Measurements from ENCODE around the gene ATP6V1D. TPM values are rescaled to one million over a fixed set of nuclear protein-coding genes. Genes with fewer than 3 reads are reported as not detected.
"Not testable (repeated sequence)": the region's sequence is repeated elsewhere in the genome, so short reads cannot be mapped to it uniquely, and the experiment has no call there.

Gene ATP6V1D
- 10 to 100 TPM; 23.3 to 26.7 TPM for total RNA-seq

DNA sequence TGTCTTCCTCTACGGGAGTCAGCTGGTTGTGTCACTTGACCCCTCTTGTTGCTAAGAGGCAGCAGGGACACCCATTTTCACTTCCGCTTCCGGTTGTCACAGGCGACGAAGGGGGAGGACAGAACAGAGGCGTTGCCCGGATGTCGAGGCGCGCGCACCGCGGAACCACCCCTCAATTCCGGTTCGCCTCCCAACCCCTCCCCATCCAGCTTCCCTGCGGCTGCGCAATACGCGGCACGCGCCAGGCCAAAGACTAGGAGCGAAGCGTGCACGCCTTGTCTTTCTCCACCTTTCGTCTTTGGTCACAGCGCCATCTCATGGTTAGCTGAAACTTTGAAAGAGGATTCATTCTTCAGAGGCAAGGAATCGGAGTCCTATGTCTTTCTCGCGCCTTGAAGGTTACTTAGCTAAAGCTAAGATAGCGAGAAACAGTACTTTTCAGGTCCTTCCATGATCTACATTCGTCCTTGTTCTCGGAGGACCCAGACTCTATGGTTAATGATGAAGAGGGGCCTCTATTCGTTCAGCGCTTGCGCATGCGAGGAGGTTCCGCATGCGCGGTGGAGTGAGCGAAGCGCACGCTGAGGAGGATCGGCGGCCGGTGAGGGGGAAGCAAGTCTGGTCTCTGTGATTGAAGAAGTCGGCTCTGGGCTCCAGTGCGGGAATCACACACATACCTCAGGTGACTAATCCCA lies at the start of gene ATP6V1D, which contains the start of gene EIF2S1:
ATP6V1D (minus strand) TSS at position 30 of the 695 bp plus-strand sequence. CDS start 106 bp downstream, outside the sequence.
EIF2S1 (plus strand) TSS at position 554 of the 695 bp plus-strand sequence. CDS start 4,440 bp downstream, outside the sequence.
- peak; percentile 100 for DNase-seq
- peak within 1 kb of the TSS; percentile 98 for H3K27ac Mint-ChIP-seq
- ATAC-seq, result peak; percentile 95
- H3K4me1 Mint-ChIP-seq, result peaks cover 59% of the 10 kb centered on the region
- ChIA-PET CTCF (interaction anchor here (0.6 to 2.6 kb wide), 30 partner anchors 9 to 1502 kb away, joined by 3 to 19 read pairs (median 3); partner anchors contain the start of genes GPHN and PALS1), POLR2A (interaction anchor here (0.7 to 1.2 kb wide), 5 partner anchors 8 to 457 kb away, joined by 3 to 13 read pairs (median 3); partner anchors contain the start of genes RDH11 and ZFYVE26)
- H3K36me3 Mint-ChIP-seq (ENCODE audit: low read depth), result peaks cover 30% of the 10 kb centered on the region
- H3K9me3 Mint-ChIP-seq (ENCODE audit: low read depth), result no peaks in the 10 kb centered on the region
- no peaks in the 10 kb centered on the region for H3K27me3 Mint-ChIP-seq
- peak within 1 kb of the TSS; percentile 98 for H3K4me3 Mint-ChIP-seq
- intact Hi-C loops (cut with DNase I, micrococcal nuclease), result loop anchor here (1.0 to 10.0 kb wide), 12 partner anchors 13 to 863 kb away; partner anchors contain the start of genes PALS1 (in 2 of the 2), VTI1B (in 2 of the 2), ZFYVE26 (in 2 of the 2) and ARG2 (in 1 of the 2)

DNA sequence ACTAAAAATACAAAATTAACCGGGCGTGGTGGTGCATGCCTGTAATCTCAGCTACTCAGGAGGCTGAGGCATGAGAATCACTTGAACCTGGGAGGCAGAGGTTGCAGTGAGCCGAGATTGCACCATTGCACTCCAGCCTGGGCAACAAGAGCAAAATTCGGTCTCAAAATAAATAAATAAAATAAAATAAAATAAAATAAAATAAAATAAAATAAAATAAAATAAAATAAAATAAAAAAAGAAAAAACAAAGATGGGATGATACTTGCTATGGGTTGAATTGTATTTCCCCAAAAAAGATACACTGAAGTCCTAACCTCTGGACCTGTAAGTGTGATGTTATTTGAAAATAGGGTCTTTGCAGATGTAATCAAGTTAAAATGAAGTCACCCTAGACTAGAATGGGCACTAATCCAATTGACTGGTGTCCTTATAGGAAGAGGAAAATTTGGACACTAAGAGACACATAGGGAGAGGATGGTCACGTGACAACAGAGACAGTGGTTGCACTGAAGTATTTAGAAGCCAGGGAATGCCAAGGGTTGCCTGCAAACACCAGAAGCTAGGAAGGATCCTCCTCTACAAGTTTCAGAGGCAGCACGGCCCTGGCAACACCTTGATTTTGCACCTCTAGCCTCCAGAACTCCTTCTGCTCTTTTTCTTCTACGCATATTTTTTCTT lies 48.7 kb upstream of the ATP6V1D start:
- POLR2A ChIA-PET; H3K27me3 Mint-ChIP-seq; intact Hi-C loops (cut with DNase I, micrococcal nuclease); DNase-seq; H3K36me3 Mint-ChIP-seq (ENCODE audit: low read depth); H3K9me3 Mint-ChIP-seq (ENCODE audit: low read depth); H3K4me3 Mint-ChIP-seq; H3K27ac Mint-ChIP-seq; ATAC-seq; H3K4me1 Mint-ChIP-seq: not testable (repeated sequence)
- CTCF ChIA-PET, result interaction anchor here (5.2 kb wide), 1 partner anchor 18 kb away, joined by 27 read pairs; no protein-coding TSS in a partner anchor

DNA sequence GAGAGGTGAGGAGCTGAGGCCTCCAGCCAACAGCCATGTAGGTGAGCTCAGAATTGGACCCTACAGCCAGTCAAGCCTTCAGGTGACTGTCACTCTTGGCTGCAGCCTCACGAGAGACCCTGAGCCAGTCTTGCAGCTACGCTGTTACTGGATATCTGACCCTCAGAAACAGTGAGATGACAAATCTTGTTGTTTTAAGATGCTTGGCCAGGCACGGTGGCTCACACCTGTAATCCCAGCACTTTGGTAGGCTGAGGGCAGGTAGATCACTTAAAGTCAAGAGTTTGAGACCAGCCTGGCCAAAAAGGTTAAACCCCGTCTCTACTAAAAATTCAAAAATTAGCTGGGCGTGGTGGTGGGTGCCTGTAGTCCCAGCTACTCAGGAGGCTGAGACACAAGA lies 46.2 kb upstream of the ATP6V1D start:
- no peaks in the 10 kb centered on the region for H3K27me3 Mint-ChIP-seq
- POLR2A ChIA-PET, result no interaction called here
- H3K9me3 Mint-ChIP-seq (ENCODE audit: low read depth), result peaks cover 3% of the 10 kb centered on the region
- ATAC-seq (no peak), DNase-seq (no peak)
- H3K27ac Mint-ChIP-seq, result no peak overlapping the region
- H3K36me3 Mint-ChIP-seq (ENCODE audit: low read depth), result no peaks in the 10 kb centered on the region
- H3K4me1 Mint-ChIP-seq, result no peaks in the 10 kb centered on the region
- CTCF ChIA-PET, result interaction anchor here (0.6 to 1.5 kb wide), 5 partner anchors 9 to 500 kb away, joined by 3 to 5 read pairs (median 4); no protein-coding TSS in a partner anchor
- no peak overlapping the region for H3K4me3 Mint-ChIP-seq
- intact Hi-C loops (cut with DNase I, micrococcal nuclease), result no loop called here

DNA sequence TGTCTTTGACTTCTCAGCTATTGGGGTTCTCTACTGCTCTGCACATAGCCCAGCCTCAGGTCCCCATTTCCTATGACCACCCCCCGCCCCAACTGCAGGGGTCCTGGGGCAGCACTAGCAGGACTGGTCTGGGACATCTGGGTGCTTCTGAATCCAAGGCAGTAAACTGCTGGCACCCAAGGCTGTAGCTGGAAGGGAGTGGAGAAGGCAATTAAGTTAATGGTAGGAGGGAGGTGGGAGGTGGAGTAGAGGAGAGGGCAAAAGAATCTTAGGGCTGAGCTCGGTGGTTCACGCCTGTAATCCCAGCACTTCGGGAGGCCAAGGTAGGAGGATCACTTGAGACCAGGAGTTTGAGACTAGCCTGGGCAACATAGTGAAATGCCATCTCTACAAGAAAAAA lies 40.8 kb upstream of the ATP6V1D start:
- Mint-ChIP-seq H3K27ac (no peak overlapping the region), H3K27me3 (no peaks in the 10 kb centered on the region), H3K4me3 (no peak overlapping the region), H3K4me1 (no peaks in the 10 kb centered on the region), H3K9me3 (ENCODE audit: low read depth) (peaks cover 3% of the 10 kb centered on the region), H3K36me3 (ENCODE audit: low read depth) (no peaks in the 10 kb centered on the region)
- ChIA-PET POLR2A (no interaction called here), CTCF (no interaction called here)
- DNase-seq, result no peak
- no peak for ATAC-seq
- intact Hi-C loops (cut with DNase I, micrococcal nuclease), result no loop called here

DNA sequence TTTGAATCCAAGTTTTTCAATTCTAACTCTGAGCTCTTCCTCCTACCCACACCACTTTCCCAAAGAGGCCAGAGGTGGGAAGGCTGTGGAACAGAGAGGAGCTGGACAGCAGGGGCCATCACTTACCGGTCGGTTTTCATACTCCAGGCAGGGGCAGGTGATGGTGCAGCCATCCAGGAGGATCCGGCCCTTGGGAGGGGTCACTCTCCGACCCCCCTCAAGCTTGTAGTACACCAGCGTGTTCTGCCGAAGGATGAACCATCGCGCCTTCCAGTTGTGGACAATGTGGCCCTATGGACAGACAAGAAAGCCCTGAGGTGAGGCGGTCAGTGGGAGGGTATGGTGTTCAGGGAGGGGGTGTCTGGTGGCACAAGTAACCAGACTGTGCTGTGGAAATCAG lies 37.9 kb upstream of the ATP6V1D start:
- DNase-seq (no peak), ATAC-seq (no peak)
- ChIA-PET POLR2A (no interaction called here), CTCF (interaction anchor here (1.7 kb wide), 1 partner anchor 9 kb away, joined by 4 read pairs; no protein-coding TSS in a partner anchor)
- intact Hi-C loops (cut with DNase I, micrococcal nuclease), result no loop called here
- Mint-ChIP-seq H3K27me3 (no peaks in the 10 kb centered on the region), H3K4me3 (no peak overlapping the region), H3K27ac (no peak overlapping the region), H3K9me3 (ENCODE audit: low read depth) (peaks cover under 1% of the 10 kb centered on the region), H3K4me1 (no peaks in the 10 kb centered on the region), H3K36me3 (ENCODE audit: low read depth) (no peaks in the 10 kb centered on the region)

DNA sequence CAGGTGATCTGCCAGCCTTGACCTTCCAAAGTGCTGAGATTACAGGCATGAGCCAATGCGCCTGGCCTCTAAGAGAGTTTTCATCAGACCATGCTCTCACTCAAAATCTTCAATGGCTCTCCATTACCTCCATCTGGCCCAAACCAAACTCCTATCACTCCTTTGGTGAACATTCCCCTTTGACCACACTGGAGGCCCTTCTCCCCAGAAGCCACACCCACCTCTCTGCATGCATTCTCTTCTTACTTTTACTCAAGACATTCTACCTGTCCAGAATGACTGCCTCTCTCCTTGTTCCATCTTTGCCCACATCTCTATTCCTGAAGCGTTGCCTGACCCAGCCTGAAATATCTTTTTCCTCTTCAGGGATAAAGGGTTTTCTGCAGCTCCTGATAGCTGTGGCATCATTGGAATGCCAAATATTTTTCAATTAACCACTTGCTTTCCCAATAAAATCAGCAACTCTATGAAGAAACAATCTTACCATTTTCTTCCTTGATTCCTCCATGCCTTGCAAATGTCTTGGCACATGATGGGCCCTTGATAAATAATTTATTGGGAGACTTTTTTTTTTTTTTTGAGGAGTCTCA lies 36.9 kb upstream of the ATP6V1D start:
- H3K36me3 Mint-ChIP-seq (ENCODE audit: low read depth), result no peaks in the 10 kb centered on the region
- POLR2A ChIA-PET, result no interaction called here

DNA sequence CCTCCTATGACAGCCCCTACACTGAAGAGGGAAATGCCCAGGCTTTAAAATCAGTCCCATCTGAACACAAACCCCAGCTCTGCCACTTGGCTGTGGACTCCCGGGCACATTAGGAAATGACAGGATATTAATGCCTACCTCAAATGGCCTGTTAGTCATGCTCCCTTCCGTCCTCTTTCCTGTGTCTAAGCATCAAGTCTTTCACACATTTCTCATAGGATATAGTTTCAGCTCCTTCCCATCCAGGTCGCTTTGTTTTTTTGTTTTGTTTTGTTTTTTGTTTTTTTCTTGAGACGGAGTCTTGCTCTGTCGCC lies 36.2 kb upstream of the ATP6V1D start:
- H3K4me1 Mint-ChIP-seq, result peaks cover 4% of the 10 kb centered on the region
- no peak overlapping the region for H3K4me3 Mint-ChIP-seq
- no peaks in the 10 kb centered on the region for H3K9me3 Mint-ChIP-seq (ENCODE audit: low read depth)
- DNase-seq, result no peak
- ChIA-PET POLR2A (no interaction called here), CTCF (no interaction called here)
- intact Hi-C loops (cut with DNase I, micrococcal nuclease), result loop anchor here in 1 of 2 experiments (1.0 kb wide), 1 partner anchor 29 kb away; no protein-coding TSS in a partner anchor
- no peaks in the 10 kb centered on the region for H3K27me3 Mint-ChIP-seq
- ATAC-seq, result no peak
- H3K36me3 Mint-ChIP-seq (ENCODE audit: low read depth), result no peaks in the 10 kb centered on the region
- no peak overlapping the region for H3K27ac Mint-ChIP-seq

More for the DNA sequence above, 36.9 kb upstream of the ATP6V1D start:
- CTCF ChIA-PET, result interaction anchor here (1.7 kb wide), 1 partner anchor 10 kb away, joined by 4 read pairs; no protein-coding TSS in a partner anchor
- Mint-ChIP-seq H3K4me3 (no peak overlapping the region), H3K9me3 (ENCODE audit: low read depth) (no peaks in the 10 kb centered on the region), H3K4me1 (no peaks in the 10 kb centered on the region), H3K27ac (no peak overlapping the region), H3K27me3 (no peaks in the 10 kb centered on the region)
- DNase-seq (no peak), ATAC-seq (no peak)
- intact Hi-C loops (cut with DNase I, micrococcal nuclease), result no loop called here

DNA sequence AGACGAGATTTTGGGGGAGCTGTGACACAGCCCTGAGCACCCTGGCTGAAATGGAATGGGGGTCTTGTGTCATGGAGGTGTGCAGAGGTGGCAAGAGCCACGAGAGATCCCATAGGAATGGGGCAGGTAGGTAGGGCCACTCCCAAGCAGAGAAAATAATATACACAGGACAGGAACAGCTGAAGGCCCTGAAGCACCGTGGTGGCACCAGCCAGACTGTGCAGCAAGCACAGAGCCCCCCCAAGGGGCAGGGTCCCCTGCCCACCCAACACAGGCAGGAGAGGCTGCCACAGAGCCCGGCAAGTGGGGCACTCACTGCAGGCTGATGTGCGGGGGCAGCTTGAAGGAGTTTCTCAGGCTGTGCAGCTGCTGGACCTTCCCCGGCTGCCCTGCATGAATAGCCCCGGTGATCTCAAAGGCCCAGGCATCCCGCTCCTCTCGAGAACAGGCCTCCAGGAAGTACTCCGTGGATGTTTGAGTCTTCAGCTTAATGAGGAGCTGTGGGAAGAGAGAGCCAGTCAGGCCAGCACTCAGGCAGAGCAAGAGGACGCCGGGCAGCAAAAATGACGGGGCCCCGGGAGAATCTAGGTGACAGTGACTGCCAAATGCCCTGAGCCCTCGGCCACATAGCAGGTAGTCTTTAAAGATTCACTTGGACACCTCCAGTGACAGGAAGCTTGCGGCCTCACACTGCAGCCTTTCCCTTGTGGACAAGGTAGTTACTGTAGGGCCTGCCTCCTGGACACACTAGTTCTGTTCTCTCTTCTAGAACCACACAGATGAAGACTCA lies 35.7 kb upstream of the ATP6V1D start:
- Mint-ChIP-seq H3K4me3 (no peak overlapping the region), H3K27me3 (no peaks in the 10 kb centered on the region), H3K27ac (no peak overlapping the region), H3K36me3 (ENCODE audit: low read depth) (no peaks in the 10 kb centered on the region), H3K4me1 (peaks cover 7% of the 10 kb centered on the region), H3K9me3 (ENCODE audit: low read depth) (no peaks in the 10 kb centered on the region)
- CTCF ChIA-PET, result no interaction called here
- DNase-seq (no peak), ATAC-seq (no peak)
- POLR2A ChIA-PET, result no interaction called here
- intact Hi-C loops (cut with DNase I, micrococcal nuclease), result loop anchor here in 1 of 2 experiments (1.0 kb wide), 1 partner anchor 28 kb away; no protein-coding TSS in a partner anchor

DNA sequence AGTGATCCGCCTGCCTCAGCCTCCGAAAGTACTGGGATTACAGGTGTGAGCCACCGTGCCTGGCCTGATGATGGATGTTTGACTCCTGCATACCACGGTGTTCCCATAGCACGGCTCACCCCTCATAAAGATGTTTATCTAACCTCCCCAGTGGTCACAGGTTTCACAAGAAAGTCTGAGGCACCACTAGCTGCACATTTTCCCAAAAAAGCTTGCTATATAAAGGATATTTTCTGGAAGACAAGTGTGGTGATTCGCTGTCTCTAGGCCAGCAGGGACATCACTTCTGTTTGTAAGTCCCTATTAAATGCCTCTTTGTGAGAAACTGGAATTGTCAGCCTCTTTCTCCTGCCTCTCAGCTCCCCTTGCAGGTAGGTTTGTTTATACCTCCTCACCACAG lies 34.1 kb upstream of the ATP6V1D start:
- ATAC-seq (no peak), DNase-seq (no peak)
- intact Hi-C loops (cut with DNase I, micrococcal nuclease), result no loop called here
- Mint-ChIP-seq H3K9me3 (ENCODE audit: low read depth) (no peaks in the 10 kb centered on the region), H3K27ac (no peak overlapping the region), H3K4me3 (no peak overlapping the region), H3K4me1 (peaks cover 7% of the 10 kb centered on the region), H3K36me3 (ENCODE audit: low read depth) (no peaks in the 10 kb centered on the region), H3K27me3 (no peaks in the 10 kb centered on the region)
- ChIA-PET POLR2A (no interaction called here), CTCF (interaction anchor here (0.6 kb wide), 1 partner anchor 770 kb away, joined by 3 read pairs; no protein-coding TSS in a partner anchor)

DNA sequence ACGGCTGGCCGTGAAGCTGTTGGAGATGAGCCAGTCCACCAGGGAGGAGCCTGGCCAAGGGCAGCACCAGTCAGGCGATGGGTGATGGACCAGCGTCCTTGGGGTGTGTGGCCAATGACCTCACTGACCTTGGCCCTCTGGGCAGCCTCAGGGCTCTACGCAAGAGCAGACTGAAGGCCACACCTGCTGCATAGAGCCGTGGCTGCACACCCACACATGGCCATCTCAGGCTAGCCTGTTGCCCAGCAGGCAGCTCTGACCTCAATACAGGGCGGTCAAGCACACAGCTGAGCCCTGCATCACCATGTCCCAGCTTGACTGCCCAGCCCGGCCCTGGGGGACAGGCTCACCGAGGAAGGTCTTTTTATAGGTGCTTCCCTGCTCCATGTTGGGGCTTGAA lies 33.2 kb upstream of the ATP6V1D start:
- Mint-ChIP-seq H3K9me3 (ENCODE audit: low read depth) (no peaks in the 10 kb centered on the region), H3K4me1 (peaks cover 7% of the 10 kb centered on the region), H3K27me3 (no peaks in the 10 kb centered on the region), H3K4me3 (no peak overlapping the region), H3K27ac (no peak overlapping the region), H3K36me3 (ENCODE audit: low read depth) (no peaks in the 10 kb centered on the region)
- no peak for ATAC-seq
- DNase-seq, result no peak
- POLR2A ChIA-PET, result no interaction called here
- CTCF ChIA-PET, result no interaction called here
- intact Hi-C loops (cut with DNase I, micrococcal nuclease), result no loop called here

DNA sequence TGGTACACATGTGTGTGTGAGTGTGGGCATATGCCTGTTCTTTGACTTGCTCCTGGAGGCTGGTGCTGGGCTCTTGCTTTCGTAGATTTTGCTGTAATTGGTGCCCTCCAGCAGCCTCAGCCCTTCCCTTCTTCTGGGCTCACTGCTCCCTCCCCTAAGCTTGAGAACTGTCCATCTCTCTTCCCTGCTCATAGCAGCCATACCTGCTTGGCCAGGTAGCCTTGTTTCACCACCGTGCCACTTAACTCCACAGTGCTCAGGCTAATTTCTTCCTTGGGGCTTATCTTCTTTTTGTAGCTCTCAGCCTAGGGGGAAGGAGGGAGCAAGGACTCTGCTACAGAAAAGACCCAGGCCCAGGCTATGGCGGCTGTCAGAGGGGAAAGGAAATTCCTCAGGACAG lies 32.5 kb upstream of the ATP6V1D start:
- intact Hi-C loops (cut with DNase I, micrococcal nuclease), result no loop called here
- CTCF ChIA-PET, result interaction anchor here (1.1 kb wide), 1 partner anchor 23 kb away, joined by 3 read pairs; no protein-coding TSS in a partner anchor

More for the DNA sequence above, 32.5 kb upstream of the ATP6V1D start:
- H3K27ac Mint-ChIP-seq, result no peak overlapping the region
- POLR2A ChIA-PET, result no interaction called here
- no peak for ATAC-seq
- no peaks in the 10 kb centered on the region for H3K27me3 Mint-ChIP-seq
- H3K4me3 Mint-ChIP-seq, result no peak overlapping the region
- no peak for DNase-seq
- peaks cover 4% of the 10 kb centered on the region for H3K36me3 Mint-ChIP-seq (ENCODE audit: low read depth)
- H3K9me3 Mint-ChIP-seq (ENCODE audit: low read depth), result no peaks in the 10 kb centered on the region
- peaks cover 7% of the 10 kb centered on the region for H3K4me1 Mint-ChIP-seq

Data from activated CD4-positive, alpha-beta T cell treated with anti-CD3 and anti-CD28 coated beads for 36 hours (primary cell).